PC-3 (cell line): ENCODE measurements around the gene NAT16. TPM values are rescaled to one million over a fixed set of nuclear protein-coding genes. Genes with fewer than 3 reads are reported as not detected.

Experiments used
- ATAC-seq: fragments of 200-7000 bp; cut with Tn5 transposase; 2 replicates; pipeline ENCODE4 v1.9.1; 2020; ENCODE audit warnings: mild to moderate bottlenecking, moderate library complexity
- BruUV-seq: library from RNA; stranded (reverse); fragments of 400-500 nt; replicated peaks from 2 replicates; lab custom pipeline; 2021; lab: Mats Ljungman, UMichigan
- CTCF ChIA-PET: fragments of 300-600 bp; sonication (Branson Sonifier 250); formaldehyde crosslinking; loops from one replicate; lab custom pipeline; 2022; ENCODE audit warnings: antibody characterized with exemption; lab: Charles Lee
- POLR2A ChIA-PET: fragments of 300-600 bp; sonication (Branson Sonifier 250); formaldehyde crosslinking; loops from one replicate; lab custom pipeline; 2022; ENCODE audit warnings: antibody characterized with exemption; ENCODE audit not compliant: unreplicated experiment; lab: Charles Lee
- DNase-seq: peaks from one replicate; pipeline ENCODE4 v3.0.0-alpha.2; 2015
- H2AFZ ChIP-seq: fragments of 300-600 bp; sonication (generic); 2 replicates; pipeline ENCODE4 v1.6.0; 2016; ENCODE audit warnings: antibody characterized with exemption, low read length
- H3F3A ChIP-seq: fragments of 300-600 bp; sonication (generic); one replicate; pipeline ENCODE4 v1.6.0; 2017; ENCODE audit warnings: antibody characterized with exemption, low read length, control low read depth, mild to moderate bottlenecking; ENCODE audit not compliant: unreplicated experiment
- H3K27ac ChIP-seq: fragments of 300-600 bp; sonication (generic); 2 replicates; pipeline ENCODE4 v1.5.1; 2016; ENCODE audit warnings: mild to moderate bottlenecking, low read length
- H3K27me3 ChIP-seq: fragments of 300-600 bp; sonication (generic); 2 replicates; pipeline ENCODE4 v1.6.1; 2016; ENCODE audit warnings: low read length, mixed read lengths
- H3K36me3 ChIP-seq: fragments of 300-600 bp; sonication (generic); 2 replicates; pipeline ENCODE4 v1.6.1; 2016; ENCODE audit warnings: low read depth, mixed run types, low read length, mixed read lengths
- H3K4me1 ChIP-seq: fragments of 300-600 bp; sonication (generic); 2 replicates; pipeline ENCODE4 v1.5.1; 2016; ENCODE audit warnings: low read length; ENCODE audit not compliant: insufficient read depth
- H3K4me2 ChIP-seq: fragments of 300-600 bp; sonication (generic); 2 replicates; pipeline ENCODE4 v1.6.0; 2016; ENCODE audit warnings: low read length
- H3K4me3 ChIP-seq: fragments of 300-600 bp; sonication (generic); 2 replicates; pipeline ENCODE4 v1.5.1; 2016; ENCODE audit warnings: mild to moderate bottlenecking, low read length, mixed read lengths
- H3K79me2 ChIP-seq: fragments of 300-600 bp; sonication (generic); 2 replicates; pipeline ENCODE4 v1.6.1; 2017; ENCODE audit warnings: low read length, mixed read lengths
- H3K9ac ChIP-seq: fragments of 300-600 bp; sonication (generic); 2 replicates; pipeline ENCODE4 v1.6.0; 2016; ENCODE audit warnings: mild to moderate bottlenecking, low read length
- H3K9me2 ChIP-seq: fragments of 300-600 bp; sonication (generic); replicated peaks from 2 replicates; pipeline ENCODE4 v1.6.1; 2016; ENCODE audit warnings: mixed run types, low read length, mixed read lengths
- H3K9me3 ChIP-seq: fragments of 300-600 bp; sonication (generic); 2 replicates; pipeline ENCODE4 v1.6.1; 2016; ENCODE audit warnings: low read length, mixed read lengths
- H4K20me1 ChIP-seq: fragments of 300-600 bp; sonication (generic); 2 replicates; pipeline ENCODE4 v1.6.1; 2016; ENCODE audit warnings: low read length, mixed read lengths
- CTCF ChIP-seq: fragments of 300-600 bp; sonication (generic); conservative IDR thresholded peaks from 2 replicates; pipeline ENCODE4 v1.5.1; 2017; ENCODE audit warnings: antibody characterized with exemption, low read depth, mild to moderate bottlenecking, low read length
- EZH2 ChIP-seq: fragments of 300-600 bp; sonication (generic); IDR thresholded peaks from one replicate; pipeline ENCODE4 v1.6.1; 2017; ENCODE audit warnings: antibody characterized with exemption, mild to moderate bottlenecking, low read length; ENCODE audit not compliant: unreplicated experiment
- EZH2phosphoT487 ChIP-seq: fragments of 300-600 bp; sonication (generic); IDR thresholded peaks from 2 replicates; pipeline ENCODE4 v1.6.1; 2018; ENCODE audit warnings: mild to moderate bottlenecking, antibody characterized with exemption, low read length, borderline replicate concordance
- intact Hi-C: fragments of 100-400 bp; cut with micrococcal nuclease; formaldehyde crosslinking; loops from 2 replicates; pipeline ENCODE4 v1.9.0; 2023
- total RNA-seq: library from RNA; depleted of rRNA; stranded (reverse); fragments of >200 nt; gene quantifications from 2 replicates; pipeline ENCODE4 v1.2.3, GENCODE V29; 2014

Gene NAT16
- total RNA-seq, 1 experiment from 2014 or later = 0.26 TPM

DNA sequence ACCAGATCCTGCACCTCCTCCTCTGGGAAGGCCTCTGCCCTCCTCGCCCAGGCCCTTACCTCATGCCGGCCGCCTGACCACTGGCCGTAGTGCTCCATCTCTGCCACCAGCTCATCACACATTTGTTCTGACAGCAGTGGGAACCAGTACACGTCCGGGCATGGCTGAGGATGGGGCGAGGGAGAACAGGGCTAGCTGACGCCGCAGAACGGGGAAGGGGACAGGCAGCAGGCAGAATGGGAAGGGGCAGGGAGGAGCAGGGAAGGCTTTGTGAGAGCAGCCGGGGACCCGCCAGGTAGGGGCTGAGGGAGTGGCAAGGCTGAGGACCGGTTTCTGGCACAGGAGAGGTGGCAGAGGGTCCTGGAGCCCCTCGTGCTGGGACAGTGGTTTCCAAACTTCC lies 28.7 kb upstream of the NAT16 start:
- H3K9ac ChIP-seq = no peak overlapping the region
- H3K27me3 ChIP-seq = no peaks in the 10 kb centered on the region
- no peak for TF ChIP-seq EZH2
- no peak for TF ChIP-seq EZH2phosphoT487
- TF ChIP-seq CTCF = no peak
- no peaks in the 10 kb centered on the region for H3K9me2 ChIP-seq
- no TSS peak for BruUV-seq
- H3K4me3 ChIP-seq = no peak overlapping the region
- no peak overlapping the region for H3K4me2 ChIP-seq
- ATAC-seq (no peak), DNase-seq (no peak)
- H3K9me3 ChIP-seq = no peaks in the 10 kb centered on the region
- H2AFZ ChIP-seq = no peak overlapping the region
- H4K20me1 ChIP-seq = no peaks in the 10 kb centered on the region
- ChIA-PET CTCF (no interaction called here), POLR2A (no interaction called here)
- H3K4me1 ChIP-seq = no peaks in the 10 kb centered on the region
- no peak overlapping the region for H3K27ac ChIP-seq
- no peaks in the 10 kb centered on the region; the same call in 1 of the 2 replicates for H3K36me3 ChIP-seq
- intact Hi-C loops = no loop called here
- no peaks in the 10 kb centered on the region for H3K79me2 ChIP-seq
- no peaks in the 10 kb centered on the region for H3F3A ChIP-seq

DNA sequence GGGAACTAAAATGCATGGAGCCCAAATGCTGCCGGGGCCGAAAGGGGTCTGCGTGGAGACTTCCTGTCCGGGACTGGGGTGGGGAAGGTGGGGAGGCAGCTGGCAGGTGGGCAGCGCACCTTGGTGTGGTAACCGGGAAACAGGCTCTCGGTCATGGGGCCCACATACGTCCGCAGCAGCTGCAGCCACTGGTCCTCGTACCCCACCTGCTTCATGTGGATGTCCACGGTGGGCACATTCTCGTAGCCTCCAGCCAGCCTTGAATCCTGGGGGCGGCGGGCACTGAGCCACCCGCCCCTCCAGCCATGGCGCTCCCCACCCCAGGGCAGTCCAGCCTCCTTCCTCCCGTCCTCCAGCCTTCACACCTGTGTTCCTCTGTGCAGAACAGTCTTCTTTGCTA lies 27.4 kb upstream of the NAT16 start:
- intact Hi-C loops = no loop called here
- DNase-seq = no peak
- H3K79me2 ChIP-seq = no peaks in the 10 kb centered on the region
- ATAC-seq = no peak
- H3F3A ChIP-seq = no peaks in the 10 kb centered on the region
- TF ChIP-seq EZH2 (no peak), EZH2phosphoT487 (no peak), CTCF (no peak)
- H3K4me1 ChIP-seq = no peaks in the 10 kb centered on the region
- no peak overlapping the region for H3K4me3 ChIP-seq
- H2AFZ ChIP-seq = no peak overlapping the region
- no peaks in the 10 kb centered on the region for H3K9me3 ChIP-seq
- no peaks in the 10 kb centered on the region for H4K20me1 ChIP-seq
- H3K27ac ChIP-seq = no peak overlapping the region
- H3K9me2 ChIP-seq = no peaks in the 10 kb centered on the region
- no peaks in the 10 kb centered on the region for H3K27me3 ChIP-seq
- no peaks in the 10 kb centered on the region; the same call in 1 of the 2 replicates for H3K36me3 ChIP-seq
- H3K4me2 ChIP-seq = no peak overlapping the region
- ChIA-PET CTCF (no interaction called here), POLR2A (no interaction called here)
- H3K9ac ChIP-seq = no peak overlapping the region
- BruUV-seq = no TSS peak

DNA sequence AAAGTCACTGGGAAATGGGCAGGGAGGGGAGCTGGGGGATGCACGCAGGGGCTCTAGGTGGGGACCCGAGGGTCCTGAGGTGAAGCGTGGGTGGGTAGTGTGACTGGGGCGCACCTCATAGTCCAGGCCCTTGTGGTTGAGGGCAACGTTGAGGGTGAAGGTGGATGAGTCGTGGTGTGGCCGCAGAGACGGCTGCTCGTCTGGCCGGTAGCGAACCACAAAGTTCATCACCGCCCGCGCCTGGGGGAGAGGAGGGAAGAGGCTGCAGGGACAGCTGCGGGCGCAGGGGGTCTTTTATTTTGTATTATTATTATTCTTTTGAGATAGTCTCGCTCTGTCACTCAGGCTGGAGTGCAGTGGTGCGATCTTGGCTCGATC lies 26.6 kb upstream of the NAT16 start:
- no peak overlapping the region for H3K27ac ChIP-seq
- no peaks in the 10 kb centered on the region for H3K4me1 ChIP-seq
- H3K9me3 ChIP-seq = no peaks in the 10 kb centered on the region
- no peaks in the 10 kb centered on the region for H4K20me1 ChIP-seq
- H3K4me3 ChIP-seq = no peak overlapping the region
- no peaks in the 10 kb centered on the region for H3K27me3 ChIP-seq
- intact Hi-C loops = no loop called here
- H3K36me3 ChIP-seq = no peaks in the 10 kb centered on the region; the same call in 1 of the 2 replicates
- no peaks in the 10 kb centered on the region for H3K79me2 ChIP-seq
- ChIA-PET CTCF (no interaction called here), POLR2A (no interaction called here)
- DNase-seq = no peak
- BruUV-seq = no TSS peak
- no peak overlapping the region for H3K9ac ChIP-seq
- H2AFZ ChIP-seq = no peak overlapping the region
- ATAC-seq = no peak
- H3K4me2 ChIP-seq = no peak overlapping the region
- no peaks in the 10 kb centered on the region for H3K9me2 ChIP-seq
- TF ChIP-seq EZH2phosphoT487 (no peak), EZH2 (no peak), CTCF (no peak)
- no peaks in the 10 kb centered on the region for H3F3A ChIP-seq
